GM12878 (cell line): ENCODE data around the gene CSTB.

Source experiments
- BCL3 ChIP-seq: IDR thresholded peaks from 2 replicates; pipeline ENCODE4 v1.6.1; 2011; ENCODE audit warnings: borderline replicate concordance, low read depth, mild to moderate bottlenecking, moderate library complexity, low read length; ENCODE audit not compliant: insufficient read depth, poor library complexity, severe bottlenecking
- HDAC6 ChIP-seq: fragments of 200-600 bp; sonication (generic); IDR thresholded peaks from one replicate; pipeline ENCODE4 v1.8.0; 2017; ENCODE audit warnings: antibody characterized with exemption; ENCODE audit not compliant: unreplicated experiment
- RAD21 ChIP-seq: IDR thresholded peaks from 2 replicates; pipeline ENCODE4 v1.6.1; 2011; ENCODE audit warnings: mild to moderate bottlenecking, low read depth, low read length, moderate library complexity; ENCODE audit not compliant: insufficient read depth
- ZNF384 ChIP-seq: IDR thresholded peaks from 2 replicates; pipeline ENCODE4 v1.6.1; 2012; ENCODE audit warnings: low read depth, mild to moderate bottlenecking, low read length, improper control_type of control experiment, borderline replicate concordance

DNA sequence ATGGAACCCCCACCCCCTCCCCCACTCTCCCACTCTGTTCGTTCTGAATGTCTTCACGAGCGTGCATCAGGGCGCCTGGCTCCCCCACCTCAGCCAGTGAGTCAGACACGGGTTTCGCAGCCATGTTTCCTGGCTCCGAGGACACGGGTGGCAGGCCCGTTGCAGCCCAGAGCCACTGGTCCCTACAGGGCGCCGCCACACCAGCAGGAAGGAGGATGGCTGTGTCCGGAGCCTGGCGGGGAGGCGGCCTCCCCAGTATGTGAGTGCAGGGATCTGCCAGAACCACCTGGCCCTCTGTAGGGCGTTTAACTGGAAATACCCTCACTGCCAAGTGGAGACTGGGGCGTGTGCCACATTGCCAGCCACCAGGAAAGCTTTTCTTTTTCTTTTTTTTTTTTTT lies 18.5 kb downstream of the CSTB start:
- TF ChIP-seq ZNF384 (no peak), BCL3 (no peak), RAD21 (no peak), HDAC6 (no peak)
